ENCODE measurements around the gene CAPN6. TPM values are rescaled to one million over a fixed set of nuclear protein-coding genes. Genes with fewer than 3 reads are reported as not detected.

The CAPN6 gene
- total RNA-seq, 4 donors from 2014 or later: 0.13 to 1.6 (median 1.4) TPM; not detected in 1

DNA sequence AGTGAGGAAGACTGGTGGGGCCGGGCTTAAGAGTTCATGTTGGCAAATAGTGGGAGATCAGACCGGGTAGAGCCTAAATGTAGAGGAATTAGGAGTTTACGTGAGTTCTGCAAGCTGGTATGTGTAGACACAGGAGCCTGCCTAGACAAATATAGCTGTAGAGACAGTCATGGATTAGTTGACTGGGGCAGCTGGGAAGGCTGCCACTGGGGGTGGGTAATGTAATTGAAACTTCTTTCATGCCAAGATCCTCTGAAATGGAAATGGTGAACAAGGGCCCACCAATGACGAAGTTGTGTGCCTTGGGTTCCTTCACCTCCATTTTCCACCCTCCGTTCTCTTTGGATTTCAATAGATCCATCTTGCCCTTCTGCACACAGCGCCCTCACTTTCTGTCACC lies 11.9 kb upstream of the CAPN6 start:
- no peak for TF ChIP-seq POLR2A (IDR thresholded peaks at IDR 0.05)
- TF ChIP-seq, protein P1, sequence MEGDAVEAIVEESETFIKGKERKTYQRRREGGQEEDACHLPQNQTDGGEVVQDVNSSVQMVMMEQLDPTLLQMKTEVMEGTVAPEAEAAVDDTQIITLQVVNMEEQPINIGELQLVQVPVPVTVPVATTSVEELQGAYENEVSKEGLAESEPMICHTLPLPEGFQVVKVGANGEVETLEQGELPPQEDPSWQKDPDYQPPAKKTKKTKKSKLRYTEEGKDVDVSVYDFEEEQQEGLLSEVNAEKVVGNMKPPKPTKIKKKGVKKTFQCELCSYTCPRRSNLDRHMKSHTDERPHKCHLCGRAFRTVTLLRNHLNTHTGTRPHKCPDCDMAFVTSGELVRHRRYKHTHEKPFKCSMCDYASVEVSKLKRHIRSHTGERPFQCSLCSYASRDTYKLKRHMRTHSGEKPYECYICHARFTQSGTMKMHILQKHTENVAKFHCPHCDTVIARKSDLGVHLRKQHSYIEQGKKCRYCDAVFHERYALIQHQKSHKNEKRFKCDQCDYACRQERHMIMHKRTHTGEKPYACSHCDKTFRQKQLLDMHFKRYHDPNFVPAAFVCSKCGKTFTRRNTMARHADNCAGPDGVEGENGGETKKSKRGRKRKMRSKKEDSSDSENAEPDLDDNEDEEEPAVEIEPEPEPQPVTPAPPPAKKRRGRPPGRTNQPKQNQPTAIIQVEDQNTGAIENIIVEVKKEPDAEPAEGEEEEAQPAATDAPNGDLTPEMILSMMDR (IDR thresholded peaks at IDR 0.05): no peak
- H3K27me3 ChIP-seq: no peaks in the 10 kb centered on the region
- no peaks in the 10 kb centered on the region for H3K9me3 ChIP-seq
- H3K4me1 ChIP-seq: no peaks in the 10 kb centered on the region
- no peak for DNase-seq
- H3K4me3 ChIP-seq (replicated peaks in 1 of 3): no peak overlapping the region
- no peaks in the 10 kb centered on the region for H3K36me3 ChIP-seq
- no peak overlapping the region for H3K27ac ChIP-seq
- intact Hi-C loops (cut with DNase I): no loop called here
- 91 to 92% methylated on average over 6 of the region's 6 CpGs for WGBS, 2 donors

DNA sequence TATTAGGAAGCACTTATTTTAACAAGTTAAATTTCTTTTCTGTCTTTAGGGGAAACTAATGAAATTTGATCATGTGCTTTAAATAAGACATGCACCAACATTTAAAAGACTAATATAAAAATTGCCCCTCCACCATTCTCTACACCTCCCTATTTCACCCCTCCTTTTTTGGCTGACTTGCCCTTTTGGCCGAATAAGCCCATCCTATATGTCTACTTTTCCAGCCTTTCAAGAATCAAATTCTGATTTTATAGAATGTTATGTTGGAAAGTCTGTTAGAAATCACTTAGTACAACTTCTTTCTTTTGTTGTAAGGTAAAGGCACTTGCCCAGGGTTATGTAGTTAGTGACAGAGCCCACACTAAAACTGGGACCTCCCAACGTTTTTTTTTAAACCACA lies 1.8 kb downstream of the CAPN6 start:
- Histone ChIP-seq H3K27ac (no peak overlapping the region), H3K4me3 (replicated peaks in 1 of 3) (no peak overlapping the region), H3K9me3 (no peaks in the 10 kb centered on the region), H3K4me1 (no peaks in the 10 kb centered on the region), H3K27me3 (no peaks in the 10 kb centered on the region), H3K36me3 (no peaks in the 10 kb centered on the region)
- intact Hi-C loops (cut with DNase I): no loop called here
- WGBS, 2 donors: 31 to 44% methylated on average over 2 of the region's 2 CpGs
- TF ChIP-seq, protein P1 (IDR thresholded peaks at IDR 0.05): no peak
- TF ChIP-seq POLR2A (IDR thresholded peaks at IDR 0.05): no peak
- DNase-seq: no peak

DNA sequence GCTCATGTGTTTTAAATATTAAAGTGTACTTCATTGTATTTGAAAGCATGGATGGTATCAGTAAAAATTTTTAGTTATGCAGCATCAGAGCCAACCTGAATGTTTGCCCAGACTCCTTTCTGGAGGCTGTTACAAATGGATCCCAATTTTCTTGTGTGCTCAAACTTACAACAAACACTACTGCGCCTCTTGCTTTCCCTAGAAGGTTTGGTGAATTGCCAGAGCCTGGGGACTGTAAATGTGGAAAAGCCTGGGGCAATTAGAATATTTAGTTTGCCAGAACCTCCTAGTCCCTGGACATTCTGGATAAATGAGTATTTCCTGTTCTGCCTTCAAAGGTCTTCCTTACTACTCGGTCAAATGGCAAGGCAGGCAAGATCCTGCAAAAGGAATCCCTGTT lies 4.8 kb downstream of the CAPN6 start:
- intact Hi-C loops (cut with DNase I): no loop called here
- Histone ChIP-seq H3K27me3 (no peaks in the 10 kb centered on the region), H3K9me3 (no peaks in the 10 kb centered on the region), H3K36me3 (no peaks in the 10 kb centered on the region), H3K4me1 (no peaks in the 10 kb centered on the region), H3K27ac (no peak overlapping the region), H3K4me3 (replicated peaks in 1 of 3) (no peak overlapping the region)
- WGBS, 2 donors: 64 to 76% methylated on average over 2 of the region's 2 CpGs
- no peak for DNase-seq
- no peak for TF ChIP-seq POLR2A (IDR thresholded peaks at IDR 0.05)
- TF ChIP-seq, protein P1 (IDR thresholded peaks at IDR 0.05): no peak

DNA sequence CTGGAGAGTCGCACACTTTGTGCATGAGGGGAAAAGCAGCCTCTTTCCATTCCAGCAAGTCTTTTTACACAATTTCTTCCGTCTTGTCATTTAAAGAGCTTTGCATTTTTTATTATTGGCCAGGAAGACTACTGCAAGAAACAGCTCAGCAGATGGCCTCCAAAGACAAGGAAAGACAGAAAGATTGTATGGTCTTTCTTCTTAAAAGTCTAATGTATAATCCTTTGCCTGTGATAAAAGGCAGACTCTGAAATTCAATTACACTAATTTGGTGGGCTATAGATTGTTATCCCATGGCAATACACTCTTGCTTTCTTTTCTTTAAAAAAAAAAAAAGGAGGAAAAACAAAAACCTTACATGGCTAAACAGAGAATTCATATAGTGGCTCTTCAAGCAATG lies 5.9 kb downstream of the CAPN6 start:
- no peaks in the 10 kb centered on the region for H3K9me3 ChIP-seq
- H3K27ac ChIP-seq: no peak overlapping the region
- H3K4me1 ChIP-seq: no peaks in the 10 kb centered on the region
- whole genome bisulfite sequencing, 2 donors: 90% methylated on average over 2 of the region's 2 CpGs
- no peak overlapping the region for H3K4me3 ChIP-seq (replicated peaks in 1 of 3)
- intact Hi-C loops (cut with DNase I): no loop called here
- H3K36me3 ChIP-seq: no peaks in the 10 kb centered on the region
- no peak for TF ChIP-seq POLR2A (IDR thresholded peaks at IDR 0.05)
- TF ChIP-seq, protein P1 (IDR thresholded peaks at IDR 0.05): no peak
- no peaks in the 10 kb centered on the region for H3K27me3 ChIP-seq
- no peak for DNase-seq

DNA sequence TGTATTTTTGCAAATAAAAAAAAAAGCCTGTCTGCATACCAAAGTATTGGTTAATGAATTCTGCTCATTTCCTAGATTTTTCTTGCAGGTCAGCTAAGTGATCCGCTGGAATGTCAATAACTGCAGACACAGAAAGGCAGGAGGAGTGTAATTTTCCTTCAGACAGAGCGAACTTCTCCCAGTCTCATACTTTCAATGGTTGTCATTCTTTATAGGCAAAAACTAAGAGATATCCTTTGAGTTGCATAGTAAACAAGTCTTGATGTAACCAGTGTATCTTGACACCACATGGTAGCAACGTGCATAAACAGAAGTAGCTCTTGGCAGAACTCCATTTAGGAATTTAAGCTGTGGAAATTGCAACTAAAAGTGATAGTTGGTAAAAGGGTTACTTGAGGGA lies 8.2 kb downstream of the CAPN6 start:
- Histone ChIP-seq H3K4me1 (no peaks in the 10 kb centered on the region), H3K4me3 (replicated peaks in 1 of 3) (no peak overlapping the region), H3K27me3 (no peaks in the 10 kb centered on the region), H3K9me3 (no peaks in the 10 kb centered on the region), H3K36me3 (no peaks in the 10 kb centered on the region), H3K27ac (no peak overlapping the region)
- no peak for DNase-seq
- TF ChIP-seq POLR2A (IDR thresholded peaks at IDR 0.05): no peak
- TF ChIP-seq, protein P1 (IDR thresholded peaks at IDR 0.05): no peak
- whole genome bisulfite sequencing, 2 donors: 39 to 70% methylated on average over 3 of the region's 3 CpGs
- intact Hi-C loops (cut with DNase I): no loop called here
